Epithelial cell of proximal tubule (primary cell): ENCODE data around the gene PDE8B. TPM values are rescaled to one million over a fixed set of nuclear protein-coding genes. Genes with fewer than 3 reads are reported as not detected.

Source experiments
- DNase-seq: peaks from one replicate; pipeline ENCODE4 v3.0.0-alpha.2; 2011; ENCODE audit warnings: low read depth
- H3K4me3 ChIP-seq: 2 replicates; pipeline ENCODE4 v1.5.1; 2011; ENCODE audit warnings: low read depth, mild to moderate bottlenecking, low read length
- total RNA-seq: library from RNA; depleted of rRNA; stranded (reverse); fragments of >200 nt; gene quantifications from 2 replicates; pipeline ENCODE4 v1.2.3, GENCODE V29; 2015
- TF ChIP-seq, protein P1 (sequence below): conservative IDR thresholded peaks from 2 replicates; pipeline ENCODE4 v1.5.1; 2012; ENCODE audit warnings: low read depth, mild to moderate bottlenecking, low read length

PDE8B gene
- total RNA-seq, 1 donor from 2014 or later: 0.35 TPM

DNA sequence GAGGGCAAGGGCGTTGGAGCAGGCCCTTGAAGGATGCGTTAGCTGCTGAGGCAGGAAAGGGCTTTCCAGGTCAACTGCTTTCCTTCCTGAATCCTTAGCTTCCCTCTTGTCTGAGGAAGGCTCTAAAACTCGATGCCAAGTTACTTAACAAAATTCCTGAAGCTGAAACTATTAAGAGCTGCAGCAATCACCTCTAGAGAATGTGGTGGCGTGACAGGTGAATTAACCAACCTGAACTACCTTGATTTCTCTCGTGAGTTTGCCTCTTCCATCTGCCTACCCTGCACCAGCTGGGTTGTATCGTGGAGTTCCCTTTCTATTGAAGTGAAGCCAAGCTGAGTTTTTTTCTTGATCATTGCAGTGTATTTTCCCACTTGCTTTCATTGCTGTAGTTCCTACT, 96.1 kb downstream of the PDE8B start:
- DNase-seq: no peak
- TF ChIP-seq, protein P1, sequence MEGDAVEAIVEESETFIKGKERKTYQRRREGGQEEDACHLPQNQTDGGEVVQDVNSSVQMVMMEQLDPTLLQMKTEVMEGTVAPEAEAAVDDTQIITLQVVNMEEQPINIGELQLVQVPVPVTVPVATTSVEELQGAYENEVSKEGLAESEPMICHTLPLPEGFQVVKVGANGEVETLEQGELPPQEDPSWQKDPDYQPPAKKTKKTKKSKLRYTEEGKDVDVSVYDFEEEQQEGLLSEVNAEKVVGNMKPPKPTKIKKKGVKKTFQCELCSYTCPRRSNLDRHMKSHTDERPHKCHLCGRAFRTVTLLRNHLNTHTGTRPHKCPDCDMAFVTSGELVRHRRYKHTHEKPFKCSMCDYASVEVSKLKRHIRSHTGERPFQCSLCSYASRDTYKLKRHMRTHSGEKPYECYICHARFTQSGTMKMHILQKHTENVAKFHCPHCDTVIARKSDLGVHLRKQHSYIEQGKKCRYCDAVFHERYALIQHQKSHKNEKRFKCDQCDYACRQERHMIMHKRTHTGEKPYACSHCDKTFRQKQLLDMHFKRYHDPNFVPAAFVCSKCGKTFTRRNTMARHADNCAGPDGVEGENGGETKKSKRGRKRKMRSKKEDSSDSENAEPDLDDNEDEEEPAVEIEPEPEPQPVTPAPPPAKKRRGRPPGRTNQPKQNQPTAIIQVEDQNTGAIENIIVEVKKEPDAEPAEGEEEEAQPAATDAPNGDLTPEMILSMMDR: no peak

DNA sequence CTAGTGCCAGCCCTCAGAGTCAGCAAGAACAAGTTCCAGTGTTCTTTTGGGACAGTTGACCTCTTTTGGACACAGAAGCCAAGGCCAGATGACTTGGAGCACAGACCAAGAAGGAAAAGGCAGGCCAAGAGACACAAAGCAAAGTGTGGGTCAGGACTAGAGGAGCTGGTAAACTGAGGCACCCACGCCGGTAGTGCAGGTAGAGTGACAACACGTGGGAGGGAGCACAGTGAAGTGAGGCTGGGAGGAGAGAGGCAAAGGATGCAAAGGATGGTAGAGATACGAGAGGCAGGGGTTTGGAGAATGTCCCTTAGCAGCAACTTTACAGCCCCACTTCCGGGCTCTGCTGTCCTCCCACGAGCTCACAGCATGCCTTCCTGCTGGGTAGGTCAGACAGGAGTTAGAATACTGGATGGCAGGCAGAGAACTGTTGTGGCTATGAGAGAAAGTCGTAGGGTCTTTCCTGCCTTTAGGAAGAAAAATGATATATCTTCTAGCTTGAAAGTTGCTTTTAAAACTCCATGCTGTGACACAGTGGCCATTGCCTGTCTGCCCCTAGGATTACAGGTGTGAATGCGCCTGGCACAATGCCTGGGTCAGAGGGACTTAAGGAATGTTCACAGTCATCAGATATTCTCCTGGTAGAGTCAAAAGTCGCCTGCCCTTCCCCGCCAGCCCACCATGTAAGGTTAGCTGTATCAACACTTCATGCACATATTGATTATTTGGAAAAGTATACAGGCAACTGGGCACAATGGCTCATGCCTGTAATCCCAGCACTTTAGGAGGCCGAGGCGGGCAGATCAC, 97.9 kb downstream of the PDE8B start:
- DNase-seq: no peak
- H3K4me3 ChIP-seq: no peak overlapping the region
- TF ChIP-seq, protein P1: no peak

More for the DNA sequence above, 96.1 kb downstream of the PDE8B start:
- no peak overlapping the region for H3K4me3 ChIP-seq

DNA sequence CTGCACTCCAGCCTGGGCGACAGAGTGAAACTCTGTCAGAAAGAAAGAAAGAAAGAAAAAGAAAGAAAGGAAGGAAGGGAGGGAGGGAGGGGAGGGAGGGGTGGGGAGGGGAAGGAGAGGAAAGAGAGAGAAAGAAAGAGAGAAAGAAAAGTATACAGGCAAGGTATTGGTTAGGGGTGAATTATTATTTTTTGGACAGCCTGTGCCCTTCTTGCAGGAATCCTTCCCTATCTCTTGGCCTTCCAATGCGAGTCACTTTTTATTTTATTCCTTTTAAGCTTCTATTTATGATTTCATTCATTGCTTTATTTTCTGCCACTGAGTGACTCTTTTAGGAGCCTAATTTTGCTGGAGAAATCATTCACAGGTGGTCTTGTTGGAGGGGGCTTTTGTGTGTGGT, 98.7 kb downstream of the PDE8B start:
- no peak overlapping the region for H3K4me3 ChIP-seq
- no peak for DNase-seq
- TF ChIP-seq, protein P1: no peak

DNA sequence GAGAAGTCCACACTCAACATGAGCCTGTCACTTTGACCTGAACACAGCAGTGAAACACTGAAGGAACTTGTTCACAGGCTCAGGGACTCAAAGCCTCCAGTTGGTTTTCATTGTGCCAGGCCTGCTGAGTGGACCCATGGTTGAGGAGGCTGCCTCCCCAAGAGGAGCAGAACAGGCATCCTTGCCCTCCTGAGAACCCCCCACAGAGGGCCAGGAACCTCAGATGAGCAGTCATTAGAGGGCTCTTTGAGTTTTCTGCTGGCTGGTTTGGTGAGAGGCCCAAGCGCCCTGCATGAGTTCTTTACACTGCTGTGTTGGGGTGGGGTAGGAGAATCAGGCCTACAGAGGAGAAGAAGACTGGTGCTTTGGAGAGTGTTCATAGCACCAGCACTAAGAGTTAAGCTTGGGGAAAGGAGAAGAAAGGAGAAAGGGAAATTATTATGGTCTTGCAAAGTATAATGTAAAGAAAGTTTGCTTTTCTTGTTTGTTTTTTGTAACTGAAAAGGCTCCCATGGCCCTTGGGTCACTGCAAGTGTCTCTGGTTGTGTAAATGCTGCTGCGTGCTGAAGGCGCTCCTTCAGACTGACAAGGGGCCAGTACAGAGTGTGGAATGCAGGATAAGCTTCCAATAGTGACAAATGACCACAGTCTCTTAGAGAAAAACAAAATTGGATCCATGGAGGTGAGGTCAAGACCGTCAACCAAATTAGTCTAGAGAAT, 100.2 kb downstream of the PDE8B start:
- H3K4me3 ChIP-seq: no peak overlapping the region
- no peak for DNase-seq
- TF ChIP-seq, protein P1: no peak

DNA sequence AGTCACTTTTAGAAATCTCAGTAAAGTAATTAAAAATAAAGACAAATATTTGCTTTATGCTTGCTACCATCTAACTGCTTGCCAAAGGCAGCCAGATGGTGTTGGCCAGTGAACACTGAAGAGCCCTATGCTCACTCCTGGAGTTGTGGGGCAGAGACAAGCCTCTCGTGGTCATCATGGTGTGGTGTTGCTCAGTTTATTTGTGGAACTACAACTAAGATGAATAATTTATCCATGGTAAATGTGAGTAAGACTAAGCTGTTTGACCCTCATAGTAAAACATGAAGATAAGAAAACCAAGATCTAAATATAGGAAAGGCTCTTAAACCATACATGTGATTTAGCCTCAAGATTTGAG, 100.7 kb downstream of the PDE8B start:
- no peak for DNase-seq
- H3K4me3 ChIP-seq: no peak overlapping the region
- TF ChIP-seq, protein P1: no peak

DNA sequence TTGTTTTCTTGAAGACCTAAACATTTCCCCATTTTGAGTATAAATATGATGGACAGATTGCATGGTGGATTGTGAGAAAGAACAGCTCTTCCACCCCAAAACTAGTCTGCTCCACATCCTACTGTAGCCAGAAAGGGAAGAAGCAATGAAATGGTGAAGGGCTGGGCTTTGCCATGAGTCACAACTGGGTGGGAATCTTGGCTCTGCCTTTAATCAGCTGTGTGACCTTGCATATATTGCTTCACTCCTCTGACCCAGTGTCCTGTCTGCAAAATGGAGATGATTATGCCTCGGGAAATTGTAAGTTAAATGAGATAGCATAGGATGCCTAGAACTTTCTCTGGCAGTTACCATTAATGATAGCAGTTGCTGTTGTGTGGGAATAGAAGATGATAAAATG, 101.9 kb downstream of the PDE8B start:
- H3K4me3 ChIP-seq: no peak overlapping the region
- TF ChIP-seq, protein P1: no peak
- DNase-seq: no peak
